HG02759 (cell line): ENCODE measurements around the gene PARP1.

Source experiments
- ATAC-seq: cut with Tn5 transposase; IDR thresholded peaks from one replicate; pipeline ENCODE4 v1.9.1; 2021; ENCODE audit warnings: mild to moderate bottlenecking, moderate library complexity; ENCODE audit not compliant: unreplicated experiment

The PARP1 gene

DNA sequence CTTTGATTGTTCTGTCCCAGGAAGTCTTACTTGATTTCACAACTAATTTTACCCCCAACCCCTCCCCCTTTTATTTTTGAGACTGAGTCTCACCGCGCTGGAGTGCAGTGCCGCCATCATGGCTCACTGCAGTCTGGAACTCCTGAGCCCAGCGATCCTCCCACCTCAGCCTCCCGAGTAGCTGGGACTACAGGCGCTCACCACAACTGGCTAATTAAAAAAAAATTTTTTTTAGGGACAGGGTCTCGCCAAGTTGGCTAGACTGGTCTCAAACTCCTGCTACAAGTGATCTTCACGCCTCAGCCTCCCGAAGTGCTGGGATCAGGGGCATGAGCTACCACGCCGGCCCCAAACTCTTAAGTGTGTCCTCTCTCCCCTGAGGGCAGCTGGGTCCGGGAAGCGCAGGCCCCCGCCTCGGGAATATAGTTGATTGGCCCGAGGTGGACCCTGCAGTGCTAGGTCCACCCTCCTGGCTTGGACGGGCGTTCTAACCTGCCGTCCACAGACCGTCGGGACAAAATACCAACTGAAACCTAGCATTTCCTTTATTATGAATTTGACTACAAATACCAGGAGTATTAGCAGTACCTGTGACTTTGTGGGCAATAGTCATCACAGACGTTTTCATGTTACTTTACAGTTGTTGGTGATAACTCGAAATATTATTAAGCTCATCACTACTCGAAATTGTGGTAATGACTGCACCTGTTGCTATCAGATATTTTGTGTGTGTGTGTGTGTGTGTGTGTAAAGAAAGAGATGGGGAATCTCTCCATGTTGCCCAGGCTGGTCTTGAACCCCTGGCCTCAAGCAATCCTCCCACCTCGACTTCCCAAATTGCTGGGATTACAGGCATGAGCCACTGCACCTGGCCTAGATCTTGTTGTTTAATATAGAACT is 642 bp upstream of the PARP1 start:
- ATAC-seq: no peak

DNA sequence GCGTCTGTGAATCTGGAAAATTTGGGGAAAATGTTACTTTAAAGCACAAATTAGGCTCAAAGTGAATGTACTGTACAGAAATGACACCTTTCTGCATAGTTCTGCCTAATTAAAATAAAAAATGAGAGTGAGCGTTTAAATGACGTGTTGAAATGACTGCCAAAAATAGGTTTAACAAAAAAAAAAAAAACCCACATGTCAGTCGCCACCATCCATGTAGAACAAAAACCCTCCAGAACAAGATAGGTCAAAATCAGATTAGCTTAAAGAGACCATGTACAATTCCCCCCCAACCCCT is 745 bp downstream of the PARP1 start:
- ATAC-seq: no peak

DNA sequence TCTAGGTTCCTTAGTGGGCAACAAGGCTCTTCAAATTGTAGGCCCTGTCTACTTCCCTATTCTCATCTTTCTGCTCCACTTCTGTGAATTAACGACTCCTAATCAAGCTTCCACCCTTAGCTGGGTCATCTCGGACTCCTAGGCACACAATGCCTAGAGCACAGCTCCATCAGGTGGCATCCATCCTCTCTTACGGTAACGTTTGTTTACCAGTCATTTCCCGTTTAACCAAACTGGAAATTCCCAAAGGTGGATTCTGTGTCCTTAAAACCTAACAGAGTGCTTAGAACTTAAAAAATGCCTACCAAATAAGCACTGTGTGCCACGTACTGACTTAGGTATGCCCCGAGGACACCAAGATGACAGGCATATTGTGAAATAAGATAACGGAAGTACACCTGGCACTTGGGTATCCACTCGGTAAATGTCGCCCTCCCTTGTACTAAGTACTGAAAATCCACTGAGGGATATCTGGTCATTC is 1.5 kb downstream of the PARP1 start:
- ATAC-seq: no peak

DNA sequence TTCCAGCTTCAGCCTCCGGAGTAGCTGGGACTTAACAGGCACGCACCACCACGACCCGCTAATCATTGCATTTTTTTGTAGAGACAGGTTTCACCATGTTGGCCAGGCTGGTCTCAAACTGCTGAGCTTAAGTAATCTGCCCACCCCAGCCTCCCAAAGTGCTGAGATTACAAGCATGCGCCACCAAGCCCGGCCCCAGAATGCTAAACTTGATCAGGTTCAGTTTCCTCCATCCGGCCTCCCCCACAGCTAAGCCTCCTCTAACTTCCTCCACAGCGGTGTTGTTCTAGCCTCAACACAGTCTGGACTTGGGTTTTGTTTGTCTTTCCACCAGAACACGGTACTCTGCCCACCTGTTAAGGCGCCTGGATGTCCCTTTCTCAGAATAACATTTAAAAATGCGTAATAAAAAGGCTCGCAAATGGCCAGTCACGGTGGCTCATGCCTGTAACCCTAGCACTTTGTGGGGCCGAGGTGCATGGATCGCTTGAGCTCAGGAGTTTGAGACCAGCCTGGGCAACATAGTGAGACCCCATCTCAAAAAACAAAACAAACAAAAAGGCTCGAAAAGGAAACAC is 2.4 kb downstream of the PARP1 start:
- peak; percentile 24 for ATAC-seq

DNA sequence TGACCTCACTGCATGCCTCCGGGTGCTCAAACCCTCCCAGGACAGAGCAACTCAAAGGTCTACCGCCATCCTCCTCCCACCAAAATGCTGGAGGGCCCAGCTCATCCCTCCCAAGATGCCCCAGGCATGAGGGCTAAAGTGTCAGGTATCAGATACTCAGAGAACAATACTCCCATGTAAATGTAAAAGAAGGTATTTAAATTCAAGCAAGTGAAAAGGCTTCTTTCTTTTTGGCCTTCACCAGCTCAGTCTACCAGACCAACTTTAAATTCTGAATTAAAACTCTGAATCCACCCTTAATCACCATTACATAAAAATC is 3.0 kb downstream of the PARP1 start:
- ATAC-seq: no peak

DNA sequence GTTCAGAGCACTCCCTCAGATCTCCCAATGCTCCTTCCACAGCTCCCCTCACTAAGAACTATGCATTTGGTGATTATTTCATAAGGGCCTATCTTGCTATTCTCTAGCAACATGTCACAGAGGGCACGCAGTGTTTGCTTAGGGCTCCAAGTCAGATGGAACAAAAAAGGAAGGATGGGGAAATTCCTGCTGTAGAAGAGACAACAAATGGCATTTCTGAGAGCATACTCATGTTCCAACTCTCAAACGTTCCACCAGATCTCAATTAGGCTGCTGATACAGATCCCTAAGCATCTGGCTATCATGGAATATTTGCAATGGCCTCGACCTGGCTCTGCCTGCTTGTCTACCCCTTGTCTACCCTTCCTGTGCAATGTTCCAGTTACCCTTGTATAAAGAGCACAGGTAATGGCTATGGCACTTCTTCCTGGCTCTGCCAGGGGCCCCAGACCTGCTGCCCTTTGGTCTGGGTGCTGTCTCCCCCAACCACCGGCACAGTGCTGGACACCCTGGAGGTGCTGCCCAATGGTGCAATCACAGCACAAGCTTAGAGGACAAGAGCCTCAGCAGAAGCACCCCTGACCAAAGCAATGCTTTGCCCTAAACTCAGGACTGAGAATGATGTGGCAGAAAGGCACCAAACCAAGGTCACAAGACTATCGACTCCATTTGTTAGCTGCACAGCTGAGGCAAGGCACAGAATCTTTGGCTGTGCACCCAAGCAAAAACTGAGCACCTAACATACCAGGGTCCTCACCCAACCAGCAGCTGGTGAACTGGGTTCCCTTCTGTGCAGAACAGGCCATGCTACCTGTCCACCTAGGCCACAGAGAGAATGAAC is 3.6 kb downstream of the PARP1 start:
- ATAC-seq: no peak

DNA sequence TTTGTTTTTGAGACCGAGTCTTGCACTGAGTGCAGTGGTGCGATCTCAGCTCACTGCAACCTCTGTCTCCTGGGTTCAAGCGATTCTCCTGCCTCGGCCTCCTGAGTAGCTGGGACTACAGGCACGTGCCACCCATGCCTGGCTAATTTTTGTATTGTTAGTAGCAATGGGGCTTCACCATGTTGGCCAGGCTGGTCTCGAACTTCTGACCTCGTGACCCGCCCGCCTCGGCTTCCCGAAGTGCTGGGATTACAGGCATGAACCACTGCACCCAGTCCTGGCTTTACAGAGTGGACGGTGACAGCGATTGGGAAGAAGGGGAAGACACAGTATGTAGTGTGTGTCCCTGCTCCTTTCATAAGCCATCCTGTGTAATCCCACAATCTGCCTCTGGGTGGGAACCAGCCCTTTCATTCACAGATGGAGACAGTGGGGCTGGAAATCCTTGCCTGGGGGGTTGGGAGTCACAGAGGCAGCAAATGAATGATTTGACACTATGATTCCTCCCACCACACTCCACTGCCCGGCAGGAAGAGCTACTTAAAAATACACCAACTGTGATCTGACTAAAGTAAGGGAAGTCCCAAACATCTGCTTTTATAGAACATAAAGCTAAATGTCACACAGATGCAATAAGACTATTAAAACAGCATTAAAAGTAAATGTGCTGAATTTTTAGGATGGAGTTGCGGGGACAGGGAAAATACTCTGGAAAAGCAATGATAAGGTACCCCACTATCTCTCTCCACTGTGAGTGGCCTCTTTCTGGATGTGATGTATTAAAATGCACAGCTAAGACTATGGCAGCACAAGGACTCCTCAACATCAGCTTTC is 4.5 kb downstream of the PARP1 start:
- ATAC-seq: no peak

DNA sequence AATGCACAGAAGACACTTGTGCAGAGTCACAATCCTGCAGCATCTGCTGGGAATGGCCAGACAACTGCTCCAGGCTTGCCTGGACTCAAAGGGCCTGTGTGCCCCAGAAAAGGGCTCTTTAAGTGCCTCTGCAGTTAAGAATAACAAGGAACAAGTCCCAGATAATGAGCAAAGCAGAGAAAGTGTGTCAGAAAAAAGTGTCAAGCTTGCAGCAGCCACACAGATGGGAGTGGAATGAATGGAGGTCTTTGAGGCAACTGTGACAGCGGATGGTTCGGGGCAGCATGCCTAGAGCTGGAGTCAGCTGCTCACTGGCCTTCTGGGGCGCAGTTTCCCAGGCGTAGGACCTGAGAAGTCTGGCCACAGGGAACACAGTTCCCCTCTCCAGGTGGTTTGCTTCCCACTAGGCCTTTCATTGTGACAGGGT is 5.1 kb downstream of the PARP1 start:
- no peak for ATAC-seq

DNA sequence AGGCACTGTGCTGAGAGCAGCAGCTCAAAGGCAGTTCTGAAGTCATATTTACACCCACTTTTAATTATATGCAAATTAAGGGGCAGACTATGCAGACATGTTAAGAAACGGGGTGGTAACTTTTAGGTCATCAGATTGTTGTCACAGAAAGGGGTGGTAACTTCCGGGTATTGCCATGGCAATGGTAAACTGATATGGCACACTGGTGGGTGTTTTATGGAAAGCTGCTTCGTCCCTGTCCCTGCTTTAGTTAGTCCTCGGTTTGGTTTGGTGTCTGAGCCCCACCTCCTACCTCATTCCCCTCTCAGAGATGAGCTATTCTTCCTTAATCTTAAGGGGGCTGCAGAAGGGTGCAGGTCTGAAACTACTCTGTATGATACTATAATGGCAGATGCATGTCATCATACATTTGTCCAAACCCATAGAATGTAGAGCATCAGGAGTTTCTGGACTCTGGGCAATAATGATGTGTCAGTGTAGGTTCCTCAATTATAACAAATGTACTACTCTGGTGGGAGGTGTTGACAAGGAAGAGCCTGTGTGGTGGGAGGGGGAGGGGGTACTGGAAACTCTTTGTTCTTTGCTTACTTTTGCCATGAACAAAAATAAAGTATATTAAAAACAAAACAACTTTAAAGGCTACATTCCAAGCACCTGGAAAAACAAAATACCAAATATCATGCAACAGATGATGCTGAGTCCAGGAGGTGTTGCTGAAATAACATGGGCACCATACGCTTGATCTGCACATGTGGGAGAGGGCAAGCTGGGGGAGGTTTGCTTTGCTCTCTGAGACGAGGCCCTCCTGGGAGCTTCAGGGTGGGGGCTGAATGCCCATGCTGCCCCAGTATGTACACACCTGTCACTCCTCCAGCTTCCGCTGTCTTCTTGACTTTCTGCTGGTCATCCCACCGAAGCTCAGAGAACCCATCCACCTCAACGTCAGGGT is 6.3 kb downstream of the PARP1 start:
- ATAC-seq: no peak

DNA sequence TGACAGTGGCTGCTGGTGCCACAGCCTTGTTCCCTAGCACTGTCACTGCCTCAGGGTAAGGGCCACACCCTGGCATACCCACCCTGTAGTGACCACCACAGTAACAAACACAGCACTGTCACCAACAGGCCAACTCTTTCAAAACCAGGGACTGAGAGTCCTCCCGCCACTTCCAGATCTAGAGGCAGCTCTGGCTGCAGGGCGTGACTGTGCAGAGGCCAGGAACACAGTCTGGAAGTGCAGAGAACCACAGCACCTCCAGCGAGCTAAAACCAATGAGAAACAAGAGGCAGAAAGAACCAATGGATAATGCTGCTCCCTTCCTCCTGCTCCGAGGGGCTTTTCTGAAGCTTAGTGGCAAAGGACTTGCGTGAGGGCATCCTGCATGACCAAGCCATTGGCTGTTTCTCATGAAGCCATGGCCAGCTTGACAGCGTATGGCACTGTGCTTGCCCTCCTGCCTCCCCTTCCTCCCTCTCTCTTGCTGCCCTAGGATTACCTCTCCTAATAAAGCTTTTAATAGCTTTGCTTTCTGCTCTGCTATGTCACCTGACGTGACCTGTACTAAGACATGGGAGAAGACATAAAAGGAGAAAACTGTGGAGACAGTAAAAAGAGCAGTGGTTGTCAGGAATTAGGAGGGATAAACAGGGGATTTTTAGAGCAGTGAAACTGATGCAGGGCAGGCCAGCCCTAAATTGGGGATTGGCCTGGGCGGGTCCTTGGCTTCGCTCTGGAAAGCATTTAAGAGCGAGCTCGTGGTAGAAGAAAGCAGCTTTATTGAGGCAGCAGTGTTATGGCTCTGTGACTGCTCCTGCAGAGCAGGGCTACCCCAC is 7.2 kb downstream of the PARP1 start:
- no peak for ATAC-seq

DNA sequence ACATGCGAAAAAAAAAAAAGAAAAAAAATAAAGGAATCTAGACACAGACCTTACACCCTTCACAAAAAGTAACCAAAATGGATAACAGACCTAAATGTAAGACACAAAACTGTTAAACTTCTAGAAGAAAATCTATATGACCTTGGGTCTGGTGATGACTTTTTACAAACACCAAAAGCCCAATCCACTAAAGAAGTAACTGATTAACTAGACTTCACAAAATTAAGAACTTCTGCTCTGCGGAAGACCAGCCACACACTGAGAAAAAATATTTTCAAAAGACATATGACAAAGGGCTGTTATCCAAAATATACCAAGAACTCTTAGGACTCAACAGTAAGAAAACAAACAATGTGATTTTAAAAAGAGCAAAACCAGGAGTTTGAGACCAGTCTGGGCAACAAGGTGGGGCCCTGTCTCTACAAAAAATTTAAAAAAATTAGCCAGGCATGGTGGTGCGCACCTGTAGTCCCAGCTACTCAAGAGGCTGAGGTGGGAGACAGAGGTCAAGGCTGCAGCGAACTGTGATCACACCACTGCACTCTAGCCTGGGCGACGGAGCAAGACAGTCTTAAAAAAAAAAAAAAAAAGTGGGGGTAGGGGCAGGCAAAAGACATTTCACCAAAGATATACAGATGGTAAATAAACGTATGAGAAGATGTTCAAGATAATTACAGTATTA is 9.8 kb downstream of the PARP1 start:
- no peak for ATAC-seq

DNA sequence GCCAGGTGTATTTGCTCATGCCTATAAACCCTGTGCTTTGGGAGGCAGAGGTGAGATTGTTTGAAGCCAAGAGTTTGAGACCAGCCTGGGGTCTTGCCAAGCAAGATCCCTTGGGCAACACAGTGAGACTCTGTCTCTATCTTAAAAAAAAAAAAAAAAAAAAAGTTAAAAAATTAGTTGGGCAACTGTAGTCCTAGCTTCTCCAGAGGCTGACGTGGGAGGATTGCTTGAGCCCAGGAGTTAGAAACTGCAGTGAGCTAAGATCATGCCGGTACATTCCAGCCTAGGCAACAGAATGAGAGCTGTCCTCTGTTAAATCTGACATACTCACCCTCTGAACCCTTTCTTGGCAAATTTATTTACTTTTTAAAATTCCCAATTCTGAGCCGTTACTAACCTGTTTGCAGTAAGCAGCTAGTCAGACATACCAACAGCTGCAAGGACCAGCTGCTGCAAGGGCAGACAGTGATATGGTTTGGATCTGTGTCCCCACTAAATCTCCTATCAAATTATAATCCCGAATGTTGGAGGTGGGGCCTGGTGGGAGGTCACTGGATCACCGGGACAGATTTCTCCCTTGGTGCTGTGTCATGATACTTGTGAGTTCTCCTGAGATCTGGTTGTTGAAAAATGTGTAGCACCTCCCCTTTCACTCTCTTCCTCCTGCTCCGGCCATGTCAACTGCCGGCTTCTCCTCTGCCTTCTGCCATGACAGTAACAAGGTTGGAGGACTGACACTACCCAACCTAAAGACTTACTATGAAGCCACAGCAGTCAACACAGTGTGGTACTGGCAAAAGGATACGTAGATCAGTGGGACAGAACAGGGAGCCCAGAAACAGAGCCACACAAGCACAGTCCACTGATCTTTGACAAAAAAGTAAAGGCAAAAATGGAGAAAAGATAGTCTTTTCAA is 10.6 kb downstream of the PARP1 start:
- no peak for ATAC-seq

DNA sequence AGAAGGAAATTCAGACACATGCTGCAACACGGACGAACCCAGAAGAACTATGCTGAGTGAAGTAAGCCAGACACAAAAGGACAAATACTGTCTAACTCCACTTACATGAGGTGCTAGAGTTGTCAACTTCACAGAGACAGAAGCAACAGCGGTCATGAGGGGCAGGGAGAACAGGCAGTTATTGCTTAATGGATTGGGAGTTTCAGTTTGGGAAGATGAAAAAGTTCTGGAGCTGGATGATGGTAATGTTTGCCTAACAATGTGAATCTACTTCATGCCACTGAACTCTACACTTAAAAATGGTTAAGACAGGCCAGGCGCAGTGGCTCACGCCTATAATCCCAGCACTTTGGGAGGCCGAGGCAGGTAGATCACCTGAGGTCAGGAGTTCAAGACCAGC is 12.1 kb downstream of the PARP1 start:
- no peak for ATAC-seq

DNA sequence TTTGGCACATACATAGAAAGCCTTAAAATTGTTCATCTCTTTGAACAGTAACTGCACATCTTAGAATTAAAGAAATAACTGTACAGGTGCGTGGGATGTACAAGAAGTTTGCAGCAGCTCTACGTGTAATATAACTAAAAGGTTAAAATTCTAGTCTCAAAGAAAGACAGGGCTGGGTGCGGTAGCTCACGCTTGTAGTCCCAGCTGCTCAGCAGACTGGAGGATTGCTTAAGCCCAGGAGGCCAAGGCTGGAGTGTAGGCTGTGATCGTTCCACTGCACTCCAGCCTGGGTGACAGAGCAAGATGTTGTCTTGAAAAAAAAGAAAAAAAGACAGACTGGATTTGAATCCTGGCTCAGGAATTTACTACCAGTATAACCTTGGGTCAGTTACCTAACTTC is 13.4 kb downstream of the PARP1 start:
- no peak for ATAC-seq

DNA sequence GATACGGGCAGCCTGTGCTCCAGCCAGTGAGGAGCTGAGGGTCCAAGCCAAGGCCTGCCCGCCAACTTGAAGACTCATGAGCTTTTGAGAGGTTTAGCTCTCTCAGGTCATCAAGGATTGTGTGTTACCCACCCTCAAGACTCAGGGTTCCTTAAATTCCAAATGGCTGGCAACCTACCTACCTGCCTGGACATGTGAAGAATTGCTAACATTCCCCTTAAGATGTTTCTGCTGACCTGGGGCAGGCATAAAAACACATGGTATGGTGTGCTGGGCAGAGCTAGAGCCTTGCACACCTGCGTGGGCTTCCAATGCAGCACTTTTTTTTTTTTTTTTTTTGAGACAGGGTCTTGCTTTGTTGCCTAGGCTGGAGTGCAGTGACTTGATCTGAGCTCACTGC is 17.2 kb downstream of the PARP1 start:
- no peak for ATAC-seq

DNA sequence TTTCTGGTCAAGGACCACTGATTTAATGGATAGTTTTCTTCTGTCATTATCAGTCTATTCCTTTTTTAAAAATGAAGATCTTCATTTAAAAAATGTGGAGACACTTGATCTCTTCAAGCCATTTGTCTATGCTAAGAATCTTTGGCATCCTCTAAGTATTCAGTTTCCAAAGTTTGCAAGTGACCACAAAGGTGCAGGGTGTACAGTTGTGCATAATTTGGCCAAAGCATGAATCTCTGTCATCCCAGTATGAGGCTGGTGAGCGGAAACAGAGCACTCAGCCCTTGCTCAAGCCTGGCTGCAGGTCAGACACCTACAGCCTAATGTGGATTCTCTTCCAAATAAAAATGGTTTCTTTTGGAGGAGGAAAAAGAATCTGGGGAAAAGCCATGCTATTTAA is 19.8 kb downstream of the PARP1 start:
- ATAC-seq: no peak

DNA sequence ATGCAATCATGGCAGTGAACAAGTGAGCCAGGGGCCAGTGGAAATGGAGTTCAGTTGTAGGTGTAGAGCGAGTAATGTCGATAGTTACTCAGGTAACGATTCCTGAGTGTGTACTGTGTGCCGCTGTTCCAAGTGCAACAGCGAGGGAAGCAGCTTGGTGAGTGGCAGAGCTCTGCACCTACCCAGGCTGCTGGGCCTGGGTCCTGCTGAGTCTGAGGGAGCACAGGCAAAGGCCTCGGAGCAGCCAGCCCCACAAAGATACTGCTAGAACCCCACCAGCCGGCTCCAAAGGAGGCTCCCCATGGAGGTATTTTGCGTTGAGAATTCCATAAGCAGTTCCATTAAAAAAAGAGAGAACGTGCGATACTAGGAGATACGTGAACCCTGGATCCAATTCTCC is 23.2 kb downstream of the PARP1 start:
- ATAC-seq: no peak
